HG03558 (cell line): Measurements from ENCODE around the gene RTP3.
"Not testable (repeated sequence)": the region's sequence is repeated elsewhere in the genome, so short reads cannot be mapped to it uniquely, and the experiment has no call there.

ENCODE experiments used
- ATAC-seq: cut with Tn5 transposase; IDR thresholded peaks from one replicate; pipeline ENCODE4 v1.9.1; 2021; ENCODE audit warnings: moderate number of reproducible peaks; ENCODE audit not compliant: unreplicated experiment; ENCODE audit errors: extremely low read depth

The RTP3 gene

GRCh38 chr3:46541835-46542234 lies 44.1 kb downstream of the RTP3 start:
- ATAC-seq: no peak

- ATAC-seq: no peak
Observed at GRCh38 chr3:46542344-46542743, 44.6 kb downstream of the RTP3 start.

- ATAC-seq: no peak
Observed at GRCh38 chr3:46542801-46543201, 45.0 kb downstream of the RTP3 start.

- ATAC-seq: no peak
Observed at GRCh38 chr3:46544771-46545503, 47.2 kb downstream of the RTP3 start.

- no peak for ATAC-seq
Observed at GRCh38 chr3:46545818-46546630, 48.2 kb downstream of the RTP3 start.

- no peak for ATAC-seq
Observed at GRCh38 chr3:46546896-46547440, 49.2 kb downstream of the RTP3 start.

GRCh38 chr3:46548611-46549010 lies 50.8 kb downstream of the RTP3 start:
- ATAC-seq: not testable (repeated sequence)

GRCh38 chr3:46549408-46549904 lies 51.7 kb downstream of the RTP3 start:
- ATAC-seq: no peak

GRCh38 chr3:46549989-46550388 lies 52.2 kb downstream of the RTP3 start:
- no peak for ATAC-seq
